Fibroblast of skin of back (primary cell): ENCODE measurements around the gene PRKCA.

Source experiments
- DNase-seq: peaks from one replicate; pipeline ENCODE4 v3.0.0-alpha.2; 2013

Gene PRKCA

DNA sequence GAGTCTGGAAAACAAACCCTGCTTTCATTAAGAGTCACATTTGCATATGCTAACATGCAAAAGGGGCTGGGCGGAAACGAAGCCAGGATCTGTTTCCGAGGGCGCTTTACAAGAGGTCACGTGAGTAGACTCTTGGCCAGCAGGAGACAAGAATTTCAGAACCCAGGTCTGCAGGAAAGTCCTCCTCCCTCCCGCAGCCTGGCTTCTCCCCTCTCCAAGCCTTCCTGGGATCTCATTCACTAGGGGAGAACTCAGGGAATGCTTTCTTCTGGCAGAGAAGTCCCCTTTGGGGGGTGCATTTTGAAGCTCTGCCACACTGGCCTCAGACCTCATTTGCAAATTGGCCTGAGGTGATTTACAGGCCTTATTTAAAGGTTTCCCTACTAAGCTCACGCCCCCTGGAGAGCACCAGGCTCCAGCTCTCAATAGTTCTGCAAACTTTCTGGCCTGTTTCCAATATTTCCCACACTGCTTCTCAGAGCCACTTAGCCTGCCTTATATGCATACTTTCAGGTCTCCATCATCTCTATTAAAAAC, 475.3 kb downstream of the PRKCA start:
- DNase-seq = peak; percentile 23

GRCh38 chr17:66778531-66779236, 476.3 kb downstream of the PRKCA start:
- no peak for DNase-seq

DNA sequence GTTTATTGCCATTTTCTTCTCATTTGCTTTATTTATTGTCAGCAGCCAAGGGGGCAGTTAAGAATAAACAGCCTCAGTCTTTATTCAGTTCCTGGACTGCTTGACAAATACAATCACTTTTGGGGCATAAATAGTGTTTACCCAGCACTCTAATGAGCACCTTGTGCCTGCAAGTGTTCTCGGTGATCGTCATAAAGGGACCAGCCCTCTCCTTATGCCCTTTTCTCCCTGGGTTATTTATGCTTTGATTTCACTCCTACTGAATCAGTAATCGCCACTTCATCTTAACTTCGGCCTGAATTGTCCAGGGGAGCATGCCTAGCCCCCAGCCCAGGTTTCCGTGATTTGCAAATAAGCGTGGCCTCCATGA, 476.8 kb downstream of the PRKCA start:
- no peak for DNase-seq

DNA sequence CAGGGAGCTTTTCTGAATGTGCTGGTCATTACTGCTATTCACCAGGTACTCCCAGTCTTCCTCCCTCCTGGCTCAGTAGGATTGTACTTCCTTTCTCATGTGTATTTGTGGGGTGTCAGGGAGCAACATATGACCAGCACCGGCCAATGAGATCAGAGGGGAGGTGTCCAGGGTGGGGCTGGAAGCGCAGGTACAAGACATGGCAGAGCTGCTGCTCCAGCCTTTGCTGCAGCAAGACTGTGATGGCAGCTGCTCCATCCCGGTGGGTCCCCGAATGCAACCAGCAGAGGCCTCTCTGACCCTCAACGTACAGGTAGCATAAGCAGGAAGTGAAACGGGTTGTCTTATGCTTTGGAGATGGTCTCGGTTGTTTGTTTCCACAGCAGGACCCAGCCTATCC, 478.7 kb downstream of the PRKCA start:
- DNase-seq = no peak

DNA sequence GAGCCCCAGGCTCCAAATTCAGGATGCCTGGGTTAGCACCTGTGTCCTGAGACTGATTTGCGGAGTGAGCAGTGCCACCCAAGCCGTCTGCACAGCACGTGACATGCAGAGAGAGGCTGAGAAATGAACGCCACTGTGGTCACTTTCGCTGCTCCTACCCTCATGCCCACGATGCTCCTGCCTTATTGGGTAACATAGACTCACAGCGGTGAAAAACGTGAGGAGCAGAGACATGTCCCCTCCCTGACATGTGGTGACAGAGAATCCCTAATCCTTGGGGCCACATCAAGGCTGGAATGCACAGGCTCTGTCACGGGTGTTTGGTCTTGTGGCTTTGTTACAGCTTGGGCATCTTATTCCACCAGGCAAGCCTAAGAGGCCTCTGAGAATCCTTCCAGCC, 480.4 kb downstream of the PRKCA start:
- no peak for DNase-seq

- no peak for DNase-seq
Observed at GRCh38 chr17:66783656-66784381, 481.4 kb downstream of the PRKCA start.

DNA sequence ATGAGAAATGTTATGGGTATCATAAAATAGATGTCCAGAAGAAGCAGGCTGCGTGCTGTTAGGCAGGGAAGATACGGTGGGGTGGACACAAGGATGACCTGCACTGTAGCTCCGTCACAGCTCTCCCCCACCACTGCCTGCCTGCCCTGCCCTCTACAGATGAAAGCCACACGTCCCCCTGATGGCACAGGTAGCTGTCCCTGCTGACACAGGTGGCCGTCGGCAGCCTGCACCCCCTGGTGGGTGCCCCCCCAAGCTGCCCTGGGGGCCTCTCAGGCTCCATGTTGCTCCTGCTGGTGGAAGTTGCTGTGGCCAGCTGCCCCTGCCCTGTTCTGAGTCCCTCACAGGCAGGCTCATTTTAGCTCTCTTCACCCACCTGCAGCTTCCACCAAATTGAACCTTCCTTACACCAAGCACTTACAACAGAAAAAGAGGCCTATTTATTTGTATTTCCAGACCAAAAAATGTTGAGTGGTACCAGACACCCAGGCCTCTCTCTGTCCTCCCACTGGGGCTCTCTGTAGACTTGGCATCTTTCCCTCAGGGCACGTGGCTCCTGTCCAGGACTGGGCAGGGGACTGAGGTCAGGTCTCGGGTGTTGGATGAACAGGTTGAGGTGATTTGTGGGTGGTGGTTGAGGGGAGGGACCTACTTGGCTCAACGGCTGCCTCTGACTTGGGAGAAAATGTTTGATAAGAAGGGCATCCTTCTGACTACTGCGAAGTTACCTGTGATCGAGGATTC, 482.4 kb downstream of the PRKCA start:
- DNase-seq = no peak

GRCh38 chr17:66786107-66786506, 483.7 kb downstream of the PRKCA start:
- DNase-seq = no peak

DNA sequence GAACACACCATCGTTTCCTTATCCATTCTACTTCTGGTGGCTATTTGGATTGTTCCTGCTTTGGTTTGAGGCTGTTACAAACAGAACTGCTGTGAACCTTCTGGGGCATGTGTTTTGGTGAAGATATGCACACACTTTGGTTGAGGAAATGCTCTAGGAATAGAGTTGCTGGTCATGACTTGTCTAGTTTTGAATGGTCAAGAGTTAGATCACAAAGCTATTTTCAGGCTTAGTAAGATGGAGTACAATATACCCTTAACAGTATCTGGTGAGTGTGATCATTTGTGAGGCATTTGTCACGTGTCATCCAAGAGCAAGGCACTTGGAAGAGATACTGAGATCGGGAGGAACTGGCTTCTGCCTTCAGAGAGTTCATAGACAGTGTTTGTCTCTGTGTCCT, 485.5 kb downstream of the PRKCA start:
- DNase-seq = no peak

DNA sequence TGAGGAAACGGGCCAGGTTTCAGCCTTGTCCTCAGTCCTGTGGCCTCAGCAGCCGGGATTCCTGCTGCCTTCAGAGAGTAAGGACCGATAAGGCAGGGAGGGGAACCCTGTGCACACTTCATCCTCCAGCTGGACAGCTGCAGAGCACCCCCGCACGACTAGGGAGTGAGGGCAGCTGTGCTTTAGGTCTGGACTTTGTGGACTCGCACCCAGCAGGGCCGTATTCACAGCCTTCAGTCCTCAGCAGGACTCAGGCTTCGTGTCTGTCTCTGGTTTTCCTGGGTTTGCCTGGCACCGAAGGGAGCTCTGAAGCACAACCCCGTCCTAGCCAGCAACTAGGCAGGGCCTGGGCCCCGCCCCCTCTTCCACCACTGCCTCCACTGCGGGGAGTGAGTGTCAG, 486.7 kb downstream of the PRKCA start:
- DNase-seq = no peak

DNA sequence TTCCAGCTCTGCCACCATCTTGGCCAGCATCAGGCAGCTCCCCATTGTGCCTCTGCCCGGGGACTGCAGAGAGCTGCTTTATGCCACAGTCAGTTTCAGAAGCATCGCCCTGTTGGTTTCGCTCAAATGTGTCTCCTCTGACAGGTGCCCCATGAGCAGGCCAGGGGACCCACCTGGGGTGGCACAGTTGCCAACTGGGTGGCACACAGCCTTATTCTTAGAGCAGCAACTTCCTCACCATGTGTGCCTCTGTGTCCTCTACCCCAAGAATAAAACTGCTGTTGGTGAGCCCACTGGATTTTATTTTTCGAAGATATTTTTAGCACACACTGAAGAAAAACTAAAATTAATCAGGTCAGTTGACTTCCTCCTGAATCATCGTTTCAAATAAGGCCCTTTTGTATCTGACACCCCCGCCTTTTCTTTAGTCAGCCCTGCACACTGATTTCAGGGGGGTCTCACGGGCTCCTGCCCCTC, 487.6 kb downstream of the PRKCA start:
- DNase-seq = no peak

DNA sequence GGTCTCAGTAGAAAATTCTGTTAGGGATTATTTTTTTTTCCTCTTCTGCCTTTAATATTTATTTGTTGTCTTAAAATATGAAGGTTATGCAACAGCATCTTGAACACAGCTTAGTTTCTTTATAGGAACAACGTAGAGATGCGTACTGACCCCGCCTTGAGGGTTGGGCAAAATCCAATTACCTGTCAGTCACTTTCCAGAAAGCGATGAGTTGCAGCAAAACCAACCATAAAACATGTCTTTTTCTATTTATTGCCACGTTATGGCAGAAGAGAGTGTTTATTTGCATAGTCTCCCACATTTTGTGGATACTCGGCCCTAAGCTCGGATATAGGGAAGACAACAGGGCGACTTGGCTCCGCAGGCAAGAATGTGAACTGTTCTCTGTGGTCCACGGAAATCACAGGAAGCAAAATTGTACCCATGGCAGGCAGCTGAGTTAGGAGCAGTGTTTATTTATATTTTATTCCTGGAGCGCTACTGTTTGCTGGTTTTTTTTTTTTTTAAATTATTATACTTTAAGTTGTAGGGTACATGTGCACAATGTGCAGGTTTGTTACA, 488.2 kb downstream of the PRKCA start:
- no peak for DNase-seq

DNA sequence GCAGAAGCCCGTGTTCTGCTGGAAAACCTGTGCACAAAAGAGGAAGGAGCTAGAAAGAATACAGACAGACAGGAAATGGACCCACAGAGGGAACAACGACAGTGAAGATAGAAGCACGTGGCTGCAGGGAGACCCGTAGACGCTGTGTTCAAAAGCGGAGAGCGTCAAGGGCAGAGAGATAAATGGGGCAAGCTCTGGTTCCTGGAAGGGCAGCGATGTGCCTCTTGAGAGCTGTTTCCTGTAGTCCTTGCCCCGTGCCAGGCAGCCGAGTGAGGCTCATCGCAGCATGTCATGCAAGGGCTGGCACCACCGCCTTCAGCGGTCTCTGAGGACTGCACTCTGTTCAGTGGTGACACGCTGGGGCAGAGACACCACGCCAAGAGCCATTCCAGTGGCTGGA, 488.9 kb downstream of the PRKCA start:
- DNase-seq = no peak

GRCh38 chr17:66793814-66794213, 491.4 kb downstream of the PRKCA start:
- no peak for DNase-seq

GRCh38 chr17:66795486-66795885, 493.1 kb downstream of the PRKCA start:
- DNase-seq = no peak

GRCh38 chr17:66799849-66800537, 497.6 kb downstream of the PRKCA start:
- DNase-seq = no peak

GRCh38 chr17:66803474-66803951, 501.1 kb downstream of the PRKCA start:
- DNase-seq = no peak

DNA sequence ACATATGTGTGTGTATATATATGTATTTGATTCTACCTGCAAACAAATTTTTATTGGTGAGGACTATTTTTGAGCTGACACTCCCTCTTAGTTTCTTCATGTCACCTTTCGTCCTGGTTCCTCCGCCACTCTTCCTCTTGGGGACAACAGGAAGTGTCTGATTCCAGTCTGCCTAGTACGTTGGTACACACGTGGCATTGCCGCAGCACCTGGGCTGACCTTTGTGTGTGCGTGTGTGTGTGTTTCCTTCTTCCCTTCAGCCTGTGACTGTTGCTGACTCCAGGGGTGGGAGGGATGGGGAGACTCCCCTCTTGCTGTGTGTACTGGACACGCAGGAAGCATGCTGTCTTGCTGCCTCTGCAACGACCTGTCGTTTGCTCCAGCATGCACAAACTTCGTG, 503.2 kb downstream of the PRKCA start:
- no peak for DNase-seq

DNA sequence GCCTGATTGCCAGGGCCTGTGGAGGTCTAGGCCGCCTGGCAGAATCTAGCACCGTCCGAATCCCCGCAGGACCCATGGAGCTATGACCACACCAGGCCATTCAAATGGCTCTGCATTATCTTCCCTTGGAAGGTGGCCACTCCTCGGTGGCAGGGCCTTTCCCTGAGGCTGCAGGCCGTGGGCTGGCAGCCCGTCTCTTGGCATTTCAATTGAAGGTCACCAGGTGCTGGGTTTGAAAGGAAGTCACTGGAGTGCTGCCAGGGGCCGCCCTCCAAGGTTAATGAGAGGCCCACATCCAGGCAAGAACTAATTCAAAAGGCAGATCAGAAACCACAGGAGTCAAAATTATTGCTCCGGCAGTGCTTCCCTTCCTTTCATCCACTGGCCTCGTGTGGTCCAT, 504.8 kb downstream of the PRKCA start:
- no peak for DNase-seq

- DNase-seq = no peak
Observed at GRCh38 chr17:66809408-66809807, 507.0 kb downstream of the PRKCA start.

DNA sequence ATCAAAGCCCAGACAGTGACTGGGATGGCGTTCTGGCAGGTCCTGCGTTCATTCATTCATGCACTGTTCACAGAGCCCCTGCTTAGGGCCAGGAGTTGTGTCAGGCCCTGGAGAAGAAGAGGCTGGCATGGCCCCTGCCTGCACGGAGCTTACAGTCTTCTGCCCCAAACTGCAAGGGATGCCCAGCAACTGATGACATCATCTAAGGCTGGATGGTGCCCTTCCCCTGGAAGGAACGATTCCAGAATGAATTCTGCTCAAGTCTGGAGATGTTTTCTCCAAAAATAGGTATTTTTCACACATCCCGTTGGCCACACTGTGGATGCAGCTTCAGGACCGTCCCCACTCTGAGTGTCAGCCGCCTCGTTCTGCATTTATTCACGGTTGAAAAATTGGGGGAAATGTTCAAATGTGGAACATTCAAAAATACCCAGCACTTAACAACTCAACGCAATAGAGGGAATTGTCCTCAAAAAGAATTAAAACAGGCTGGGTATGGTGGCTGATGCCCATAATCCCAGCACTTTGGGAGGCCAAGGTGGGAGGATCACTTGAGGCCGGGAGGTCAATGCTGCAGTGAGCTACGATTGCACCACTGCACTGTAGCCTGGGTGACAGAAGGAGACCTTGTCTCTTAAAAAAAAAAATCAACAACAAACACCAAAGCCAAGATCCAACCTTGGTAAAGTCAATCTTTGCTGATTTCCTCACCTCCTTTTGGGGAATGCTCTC, 508.7 kb downstream of the PRKCA start:
- DNase-seq = no peak

DNA sequence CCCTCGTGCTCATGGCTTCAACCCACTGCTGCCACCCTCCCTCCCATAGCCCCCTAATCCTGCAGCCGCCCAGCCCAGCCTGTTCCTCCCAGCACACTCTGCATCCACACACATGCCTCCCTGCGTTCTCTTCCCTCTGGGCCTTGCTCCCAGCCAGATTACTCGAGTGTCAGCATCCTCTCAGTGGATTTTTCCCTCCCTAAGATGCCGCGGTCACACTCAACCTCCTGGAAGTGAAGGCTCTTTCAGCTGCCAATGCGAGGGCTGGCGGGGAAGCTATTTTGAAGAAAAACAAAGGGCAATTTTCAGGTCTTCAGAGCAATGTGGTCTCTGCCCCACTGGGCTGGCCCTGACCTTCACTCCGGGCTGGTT, 509.3 kb downstream of the PRKCA start:
- no peak for DNase-seq
